Cardiac muscle cell (in vitro differentiated cells and primary cell): Measurements from ENCODE around the gene PIGH. TPM values are rescaled to one million over a fixed set of nuclear protein-coding genes. Genes with fewer than 3 reads are reported as not detected.
"Not testable (repeated sequence)": the region's sequence is repeated elsewhere in the genome, so short reads cannot be mapped to it uniquely, and the experiment has no call there.

Experiments used
- DNase-seq, 2 donors: peaks; one replicate each; pipeline versions ENCODE4 v3.0.0 to v3.0.0-alpha.2; 2010 to 2017; ENCODE audit warnings: low read depth in 1 of 2, low spot score in 1 of 2
- H3K27ac ChIP-seq: fragments of 200-600 bp; sonication (generic); 2 replicates; pipeline ENCODE4 v1.5.1; 2016
- H3K27me3 ChIP-seq: fragments of 200-600 bp; sonication (generic); 2 replicates; pipeline ENCODE4 v1.6.0; 2016; ENCODE audit warnings: control low read depth
- H3K36me3 ChIP-seq: fragments of 200-600 bp; sonication (generic); 2 replicates; pipeline ENCODE4 v1.5.1; 2016; ENCODE audit warnings: control low read depth
- H3K4me1 ChIP-seq: fragments of 200-600 bp; sonication (generic); 2 replicates; pipeline ENCODE4 v1.8.1; 2017; ENCODE audit warnings: low read depth, mild to moderate bottlenecking, mixed run types
- H3K4me3 ChIP-seq: fragments of 200-600 bp; sonication (generic); 2 replicates; pipeline ENCODE4 v1.5.1; 2016; ENCODE audit warnings: mild to moderate bottlenecking
- H3K9me3 ChIP-seq: fragments of 200-600 bp; sonication (generic); 2 replicates; pipeline ENCODE4 v1.5.1; 2017; ENCODE audit warnings: low read depth, mild to moderate bottlenecking, control low read depth
- polyA plus RNA-seq: library from polyadenylated mRNA; unstranded; fragments of >200 nt; fragmentation: Nextera tagmentation; extraction: Ambion mirVana; gene quantifications from 2 replicates; pipeline ENCODE4 v1.2.1, GENCODE V29; 2016
- total RNA-seq: library from RNA; depleted of rRNA; stranded (reverse); fragments of >200 nt; gene quantifications from 2 replicates; pipeline ENCODE4 v1.2.3, GENCODE V29; 2016
- TF ChIP-seq, protein P1 (sequence below): IDR thresholded peaks from 2 replicates; pipeline ENCODE4 v1.5.1; 2012; ENCODE audit warnings: low read depth, mild to moderate bottlenecking, low read length

PIGH gene
- total and polyA plus RNA-seq, 2 experiments from 2014 or later, result 11.3 to 31.3 TPM

DNA sequence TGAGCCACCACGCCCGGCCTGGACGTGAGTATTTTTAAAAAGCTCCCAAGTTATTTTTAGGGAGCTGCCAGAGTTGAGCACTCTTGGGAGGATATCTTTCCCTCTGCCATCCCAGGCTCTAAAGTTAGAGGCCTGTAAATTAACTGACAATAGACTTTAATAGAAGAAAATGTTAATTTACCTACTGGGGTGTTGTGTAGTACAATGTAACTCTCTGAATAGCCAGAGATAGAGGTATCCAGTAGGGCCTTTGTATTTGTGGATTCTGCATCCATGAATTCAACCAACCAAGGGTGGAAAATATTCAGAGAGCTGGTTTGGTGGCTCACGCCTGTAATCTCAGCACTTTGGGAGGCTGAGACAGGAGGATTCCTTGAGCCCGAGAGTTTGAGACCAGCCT is 7.6 kb upstream of the PIGH start:
- DNase-seq, result no peak
- TF ChIP-seq, protein P1, sequence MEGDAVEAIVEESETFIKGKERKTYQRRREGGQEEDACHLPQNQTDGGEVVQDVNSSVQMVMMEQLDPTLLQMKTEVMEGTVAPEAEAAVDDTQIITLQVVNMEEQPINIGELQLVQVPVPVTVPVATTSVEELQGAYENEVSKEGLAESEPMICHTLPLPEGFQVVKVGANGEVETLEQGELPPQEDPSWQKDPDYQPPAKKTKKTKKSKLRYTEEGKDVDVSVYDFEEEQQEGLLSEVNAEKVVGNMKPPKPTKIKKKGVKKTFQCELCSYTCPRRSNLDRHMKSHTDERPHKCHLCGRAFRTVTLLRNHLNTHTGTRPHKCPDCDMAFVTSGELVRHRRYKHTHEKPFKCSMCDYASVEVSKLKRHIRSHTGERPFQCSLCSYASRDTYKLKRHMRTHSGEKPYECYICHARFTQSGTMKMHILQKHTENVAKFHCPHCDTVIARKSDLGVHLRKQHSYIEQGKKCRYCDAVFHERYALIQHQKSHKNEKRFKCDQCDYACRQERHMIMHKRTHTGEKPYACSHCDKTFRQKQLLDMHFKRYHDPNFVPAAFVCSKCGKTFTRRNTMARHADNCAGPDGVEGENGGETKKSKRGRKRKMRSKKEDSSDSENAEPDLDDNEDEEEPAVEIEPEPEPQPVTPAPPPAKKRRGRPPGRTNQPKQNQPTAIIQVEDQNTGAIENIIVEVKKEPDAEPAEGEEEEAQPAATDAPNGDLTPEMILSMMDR, result no peak
- no peaks in the 10 kb centered on the region for H3K9me3 ChIP-seq

DNA sequence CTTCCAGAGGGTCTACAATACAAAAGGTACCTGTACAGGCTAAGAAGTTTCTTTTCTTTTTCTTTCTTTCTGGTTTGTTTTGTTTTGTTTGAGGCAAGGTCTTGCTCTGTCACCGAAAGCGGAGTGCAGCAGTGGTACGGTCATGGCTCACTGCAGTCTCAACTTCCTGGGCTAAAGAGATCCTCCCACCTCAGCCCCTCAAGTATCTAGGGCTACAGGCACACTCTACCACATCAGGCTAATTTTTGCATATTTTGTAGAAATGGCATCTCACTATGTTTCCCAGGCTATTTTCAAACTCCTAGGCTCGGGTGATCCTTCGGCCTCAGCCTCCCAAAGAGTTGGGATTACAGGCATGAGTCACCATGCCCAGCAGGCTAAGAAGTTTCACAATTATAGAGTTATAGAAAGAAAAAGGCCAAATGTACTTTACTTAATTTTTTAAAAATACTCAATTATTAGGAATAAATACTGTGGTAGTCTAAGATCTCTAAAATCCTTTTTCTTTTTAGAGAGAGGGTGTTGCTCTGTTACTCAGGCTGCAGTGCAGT is 3.0 kb upstream of the PIGH start:
- DNase-seq, result no peak
- H3K9me3 ChIP-seq, result no peaks in the 10 kb centered on the region
- no peaks in the 10 kb centered on the region for H3K36me3 ChIP-seq
- H3K4me3 ChIP-seq, result no peak overlapping the region
- H3K4me1 ChIP-seq, result no peaks in the 10 kb centered on the region
- H3K27me3 ChIP-seq, result peaks cover 14% of the 10 kb centered on the region
- TF ChIP-seq, protein P1, result no peak
- no peak overlapping the region for H3K27ac ChIP-seq

More for the DNA sequence above, 7.6 kb upstream of the PIGH start:
- Histone ChIP-seq H3K27ac (no peak overlapping the region), H3K4me1 (no peaks in the 10 kb centered on the region), H3K4me3 (no peak overlapping the region), H3K27me3 (peaks cover 43% of the 10 kb centered on the region), H3K36me3 (no peaks in the 10 kb centered on the region)

DNA sequence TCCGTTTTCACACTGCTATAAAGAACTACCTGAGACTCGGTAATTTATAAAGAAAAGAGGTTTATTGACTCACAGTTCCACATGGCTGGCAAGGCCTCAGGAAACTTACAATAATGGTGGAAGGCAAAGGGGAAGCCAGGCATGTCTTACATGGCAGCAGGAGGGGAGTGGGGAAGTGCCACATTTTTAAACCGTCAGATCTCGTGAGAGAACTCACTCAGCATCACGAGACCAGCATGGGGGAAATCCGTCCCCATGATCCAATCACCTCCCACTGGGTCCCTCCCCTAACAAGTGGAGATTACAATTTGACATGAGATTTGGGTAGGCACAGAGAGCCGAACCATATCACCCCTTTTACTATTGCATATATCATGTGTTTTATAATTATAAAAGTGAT is 2.0 kb upstream of the PIGH start:
- H3K36me3 ChIP-seq, result no peaks in the 10 kb centered on the region
- H3K27me3 ChIP-seq, result peaks cover 14% of the 10 kb centered on the region
- TF ChIP-seq, protein P1, result no peak

DNA sequence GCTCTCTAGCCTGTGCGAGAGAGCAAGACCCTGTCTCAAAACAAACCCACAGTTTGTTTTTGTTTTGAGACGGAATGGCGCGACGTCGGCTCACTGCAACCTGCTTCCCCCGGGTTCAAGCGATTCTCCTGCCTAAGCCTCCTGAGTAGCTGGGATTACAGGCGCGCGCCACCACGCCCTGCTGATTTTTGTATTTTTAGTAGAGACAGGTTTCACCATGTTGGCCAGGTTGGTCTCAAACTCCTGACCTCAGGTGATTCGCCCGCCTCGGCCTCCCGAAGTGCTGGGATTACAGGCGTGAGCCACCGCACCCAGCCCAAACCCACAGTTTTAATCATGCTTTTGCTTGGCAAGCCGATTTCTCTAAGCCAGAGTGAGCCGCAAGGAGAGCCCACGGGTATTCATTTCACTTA is 500 bp upstream of the PIGH start:
- H3K27me3 ChIP-seq, H3K9me3 ChIP-seq, H3K36me3 ChIP-seq, H3K4me1 ChIP-seq, DNase-seq: not testable (repeated sequence)
- H3K27ac ChIP-seq, result peak overlapping the region; percentile 67
- H3K4me3 ChIP-seq, result peak overlapping the region; percentile 76

More for the DNA sequence above, 2.0 kb upstream of the PIGH start:
- no peaks in the 10 kb centered on the region for H3K9me3 ChIP-seq
- H3K4me1 ChIP-seq, result no peaks in the 10 kb centered on the region
- H3K4me3 ChIP-seq, result no peak overlapping the region
- no peak overlapping the region for H3K27ac ChIP-seq
- no peak for DNase-seq

DNA sequence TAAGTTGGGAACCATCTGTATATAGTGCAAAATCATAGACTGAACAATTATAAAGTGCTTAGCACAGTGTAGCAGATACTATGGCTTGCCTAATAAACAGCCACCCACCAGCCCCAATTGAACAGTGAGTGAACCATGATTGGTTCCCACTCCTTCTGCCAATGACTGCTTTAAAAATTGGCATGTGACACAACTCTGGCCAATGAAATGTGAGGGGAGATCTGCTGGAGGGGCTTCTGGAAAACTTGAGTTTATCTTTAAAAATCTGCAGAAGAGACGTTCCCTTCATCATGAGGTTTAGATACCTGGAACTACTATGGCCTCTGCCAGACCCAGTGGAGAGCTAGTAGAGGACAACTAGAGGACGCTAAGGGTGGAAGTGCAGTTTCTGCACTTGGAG is 4.7 kb downstream of the PIGH start:
- Histone ChIP-seq H3K4me3 (no peak overlapping the region), H3K4me1 (no peaks in the 10 kb centered on the region), H3K36me3 (no peaks in the 10 kb centered on the region), H3K9me3 (no peaks in the 10 kb centered on the region), H3K27me3 (no peaks in the 10 kb centered on the region), H3K27ac (no peak overlapping the region)
- no peak for DNase-seq
- TF ChIP-seq, protein P1, result no peak

DNA sequence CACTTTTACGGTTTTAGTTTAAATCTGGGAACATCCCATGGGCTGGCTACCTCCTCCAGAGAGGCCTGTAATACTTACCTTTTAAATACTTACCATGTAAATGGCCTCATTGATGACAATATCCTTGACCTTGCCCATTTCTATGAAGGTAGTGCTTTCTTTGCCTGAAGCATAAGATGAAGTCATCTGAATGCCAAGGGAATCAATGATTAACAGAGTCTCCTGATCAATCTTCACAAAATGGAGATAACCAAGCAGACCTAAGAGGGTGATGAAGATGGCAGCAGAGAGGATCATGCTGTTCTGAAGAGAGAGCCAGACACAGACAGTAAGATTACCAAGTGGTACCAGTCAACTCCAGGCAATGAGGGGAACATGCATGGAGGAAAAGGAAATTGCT is 6.4 kb downstream of the PIGH start:
- H3K36me3 ChIP-seq, DNase-seq, H3K4me1 ChIP-seq, H3K27ac ChIP-seq, H3K27me3 ChIP-seq, H3K9me3 ChIP-seq, H3K4me3 ChIP-seq: not testable (repeated sequence)

DNA sequence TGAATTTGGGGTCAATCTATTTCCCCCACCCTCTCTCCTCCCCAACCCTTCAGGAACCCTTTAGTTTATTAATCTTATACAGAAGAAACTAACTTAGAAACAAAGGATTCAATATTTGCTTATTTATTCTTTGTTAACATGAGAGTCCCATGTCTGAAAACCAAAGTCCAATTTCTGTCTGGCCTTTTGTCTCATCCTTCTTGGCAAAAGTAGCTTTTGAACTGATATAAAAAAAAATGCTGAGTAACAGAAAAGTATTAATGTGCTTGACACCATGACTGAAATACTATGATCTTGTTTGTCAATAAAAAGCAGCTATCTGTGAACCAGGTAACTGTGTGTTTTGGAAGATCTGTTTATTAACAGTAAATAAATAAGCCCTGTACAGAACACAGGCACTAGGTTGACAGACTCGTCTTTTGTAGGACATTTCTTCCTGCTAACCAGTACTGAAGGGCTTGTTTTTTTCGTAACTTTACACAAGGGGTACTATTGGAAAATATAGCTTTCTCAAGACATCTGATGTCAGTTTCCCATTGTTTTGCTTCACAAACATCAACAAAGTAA is 10.8 kb downstream of the PIGH start:
- Histone ChIP-seq H3K4me3 (no peak overlapping the region), H3K27ac (no peak overlapping the region), H3K4me1 (no peaks in the 10 kb centered on the region), H3K27me3 (no peaks in the 10 kb centered on the region), H3K9me3 (no peaks in the 10 kb centered on the region), H3K36me3 (peaks cover 4% of the 10 kb centered on the region)
- TF ChIP-seq, protein P1, result no peak
- DNase-seq, result no peak
